SK-N-SH treated with all-trans-retinoic acid at 6 μM for 48 hours (cell line): Measurements from ENCODE around the gene ZNF512.

Source experiments
- ARNTL ChIP-seq: fragments of 450-650 bp; formaldehyde crosslinking; IDR thresholded peaks from 2 replicates; pipeline ENCODE4 v1.5.0; 2020; ENCODE audit warnings: low read depth, mild to moderate bottlenecking, moderate library complexity, borderline replicate concordance
- ESRRG ChIP-seq: fragments of 250-450 bp; sonication (Bioruptor Pico); IDR thresholded peaks from 2 replicates; pipeline ENCODE4 v1.6.1; 2021; ENCODE audit warnings: mild to moderate bottlenecking
- GLIS3 ChIP-seq: fragments of 250-450 bp; sonication (Bioruptor Pico); IDR thresholded peaks from 2 replicates; pipeline ENCODE4 v1.5.0; 2020; ENCODE audit warnings: mild to moderate bottlenecking, moderate library complexity
- OSR1 ChIP-seq: fragments of 250-450 bp; sonication (Bioruptor Pico); IDR thresholded peaks from 2 replicates; pipeline ENCODE4 v1.8.0; 2022; ENCODE audit warnings: moderate library complexity, mild to moderate bottlenecking, inconsistent platforms
- TOX ChIP-seq: fragments of 250-450 bp; sonication (Bioruptor Pico); IDR thresholded peaks from 2 replicates; pipeline ENCODE4 v1.8.0; 2021; ENCODE audit warnings: mild to moderate bottlenecking, moderate library complexity, borderline replicate concordance
- ZFP3 ChIP-seq: fragments of 250-450 bp; sonication (Bioruptor Pico); IDR thresholded peaks from 2 replicates; pipeline ENCODE4 v1.5.0; 2020; ENCODE audit warnings: mild to moderate bottlenecking, moderate library complexity
- ZNF565 ChIP-seq: fragments of 450-650 bp; formaldehyde crosslinking; conservative IDR thresholded peaks from 2 replicates; pipeline ENCODE4 v1.5.0; 2020; ENCODE audit warnings: low read depth, mild to moderate bottlenecking, moderate library complexity
- TF ChIP-seq, protein P1 (sequence below): fragments of 250-450 bp; sonication (Bioruptor Pico); IDR thresholded peaks from 2 replicates; pipeline ENCODE4 v1.5.1; 2020; ENCODE audit warnings: low read depth, mild to moderate bottlenecking, moderate library complexity

DNA sequence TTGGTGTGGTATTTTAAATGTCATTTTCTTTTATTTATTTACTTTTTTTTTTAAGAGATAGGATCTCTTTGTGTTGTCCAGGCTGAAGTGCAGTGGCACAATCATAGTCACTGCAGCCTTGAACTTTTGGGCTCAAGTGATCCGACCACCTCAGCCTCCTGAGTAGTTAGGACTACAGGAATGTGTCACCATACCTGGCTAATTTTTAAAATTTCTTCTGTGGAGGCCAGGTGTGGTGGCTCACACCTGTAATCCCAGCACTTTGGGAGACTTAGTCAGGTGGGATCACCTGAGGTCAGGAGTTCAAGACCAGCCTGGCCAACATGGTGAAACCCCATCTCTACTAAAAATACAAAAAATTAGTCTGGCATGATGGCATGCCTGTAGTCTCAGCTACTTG, 33.5 kb upstream of the ZNF512 start:
- TF ChIP-seq TOX (CRISPR knock-in tag) (no peak), ZFP3 (CRISPR knock-in tag) (no peak), OSR1 (CRISPR knock-in tag) (no peak), ESRRG (CRISPR knock-in tag) (no peak), GLIS3 (no peak), ZNF565 (no peak), ARNTL (CRISPR knock-in tag) (no peak)
- TF ChIP-seq, protein P1, sequence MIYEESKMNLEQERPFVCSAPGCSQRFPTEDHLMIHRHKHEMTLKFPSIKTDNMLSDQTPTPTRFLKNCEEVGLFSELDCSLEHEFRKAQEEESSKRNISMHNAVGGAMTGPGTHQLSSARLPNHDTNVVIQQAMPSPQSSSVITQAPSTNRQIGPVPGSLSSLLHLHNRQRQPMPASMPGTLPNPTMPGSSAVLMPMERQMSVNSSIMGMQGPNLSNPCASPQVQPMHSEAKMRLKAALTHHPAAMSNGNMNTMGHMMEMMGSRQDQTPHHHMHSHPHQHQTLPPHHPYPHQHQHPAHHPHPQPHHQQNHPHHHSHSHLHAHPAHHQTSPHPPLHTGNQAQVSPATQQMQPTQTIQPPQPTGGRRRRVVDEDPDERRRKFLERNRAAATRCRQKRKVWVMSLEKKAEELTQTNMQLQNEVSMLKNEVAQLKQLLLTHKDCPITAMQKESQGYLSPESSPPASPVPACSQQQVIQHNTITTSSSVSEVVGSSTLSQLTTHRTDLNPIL (CRISPR knock-in tag): no peak
